ENCODE measurements around the gene MEAK7. TPM values are rescaled to one million over a fixed set of nuclear protein-coding genes. Genes with fewer than 3 reads are reported as not detected.

The MEAK7 gene
- total and polyA plus RNA-seq, 2 donors from 2014 or later, result 6.3 to 30.6 TPM

- no peak for DNase-seq
Observed at GRCh38 chr16:84471316-84471715, 33.1 kb downstream of the MEAK7 start.

GRCh38 chr16:84467709-84468108 is 36.8 kb downstream of the MEAK7 start:
- Histone ChIP-seq H3K9me3 (ENCODE audit: control insufficient read depth in 2 of 3, insufficient read depth in 1 of 3, low read length in 3 of 3) (peaks cover 0 to 2% (median 0%) of the 10 kb centered on the region in 3 donors), H3K27ac (ENCODE audit: low read depth in 2 of 2, low read length in 2 of 2) (no peak overlapping the region), H3K4me3 (ENCODE audit: low read length in 3 of 3) (no peak overlapping the region), H3K9ac (ENCODE audit: low read length in 3 of 3) (no peak overlapping the region), H3K36me3 (ENCODE audit: control insufficient read depth in 2 of 3, insufficient read depth in 3 of 3, low read length in 3 of 3) (peaks cover 0 to 4% (median 4%) of the 10 kb centered on the region in 3 donors), H3K4me1 (ENCODE audit: control insufficient read depth in 2 of 3, insufficient read depth in 2 of 3, low read depth in 1 of 3, low read length in 3 of 3) (no peaks in the 10 kb centered on the region), H3K27me3 (ENCODE audit: control insufficient read depth, insufficient read depth, low read length) (no peaks in the 10 kb centered on the region)
- no peak for TF ChIP-seq CTCF (IDR thresholded peaks at IDR 0.05; ENCODE audit: borderline replicate concordance, extremely low read depth, insufficient read depth)
- FAIRE-seq (no peak), DNase-seq (no peak)
- intact Hi-C loops (cut with DNase I), result no loop called here

More at GRCh38 chr16:84471316-84471715, 33.1 kb downstream of the MEAK7 start:
- H3K36me3 ChIP-seq (ENCODE audit: control insufficient read depth in 2 of 3, insufficient read depth in 3 of 3, low read length in 3 of 3), result peaks cover 0 to 4% (median 0%) of the 10 kb centered on the region in 3 donors
- no peaks in the 10 kb centered on the region for H3K4me1 ChIP-seq (ENCODE audit: control insufficient read depth in 2 of 3, insufficient read depth in 2 of 3, low read depth in 1 of 3, low read length in 3 of 3)
- H3K4me3 ChIP-seq (ENCODE audit: low read length in 3 of 3), result no peak overlapping the region
- no peak for FAIRE-seq
- TF ChIP-seq CTCF (IDR thresholded peaks at IDR 0.05; ENCODE audit: borderline replicate concordance, extremely low read depth, insufficient read depth), result no peak
- no peak overlapping the region for H3K9ac ChIP-seq (ENCODE audit: low read length in 3 of 3)
- intact Hi-C loops (cut with DNase I), result no loop called here
- peaks cover 0 to 2% (median 0%) of the 10 kb centered on the region in 3 donors for H3K9me3 ChIP-seq (ENCODE audit: control insufficient read depth in 2 of 3, insufficient read depth in 1 of 3, low read length in 3 of 3)
- no peaks in the 10 kb centered on the region for H3K27me3 ChIP-seq (ENCODE audit: control insufficient read depth, insufficient read depth, low read length)
- no peak overlapping the region for H3K27ac ChIP-seq (ENCODE audit: low read depth in 2 of 2, low read length in 2 of 2)

GRCh38 chr16:84467256-84467655 is 37.2 kb downstream of the MEAK7 start:
- no peak for FAIRE-seq
- H3K4me1 ChIP-seq (ENCODE audit: control insufficient read depth in 2 of 3, insufficient read depth in 2 of 3, low read depth in 1 of 3, low read length in 3 of 3), result no peaks in the 10 kb centered on the region
- no peak overlapping the region for H3K27ac ChIP-seq (ENCODE audit: low read depth in 2 of 2, low read length in 2 of 2)
- peaks cover 0 to 2% (median 0%) of the 10 kb centered on the region in 3 donors for H3K9me3 ChIP-seq (ENCODE audit: control insufficient read depth in 2 of 3, insufficient read depth in 1 of 3, low read length in 3 of 3)
- intact Hi-C loops (cut with DNase I), result no loop called here
- no peak overlapping the region for H3K9ac ChIP-seq (ENCODE audit: low read length in 3 of 3)
- peaks cover 0 to 4% (median 4%) of the 10 kb centered on the region in 3 donors for H3K36me3 ChIP-seq (ENCODE audit: control insufficient read depth in 2 of 3, insufficient read depth in 3 of 3, low read length in 3 of 3)
- no peaks in the 10 kb centered on the region for H3K27me3 ChIP-seq (ENCODE audit: control insufficient read depth, insufficient read depth, low read length)
- TF ChIP-seq CTCF (IDR thresholded peaks at IDR 0.05; ENCODE audit: borderline replicate concordance, extremely low read depth, insufficient read depth), result no peak
- H3K4me3 ChIP-seq (ENCODE audit: low read length in 3 of 3), result no peak overlapping the region
- DNase-seq, result peak in 1 of 5 donors; percentile 10

GRCh38 chr16:84466692-84467091 is 37.8 kb downstream of the MEAK7 start:
- no peak overlapping the region for H3K27ac ChIP-seq (ENCODE audit: low read depth in 2 of 2, low read length in 2 of 2)
- H3K4me3 ChIP-seq (ENCODE audit: low read length in 3 of 3), result no peak overlapping the region
- no peak overlapping the region for H3K9ac ChIP-seq (ENCODE audit: low read length in 3 of 3)
- no peak for DNase-seq
- H3K4me1 ChIP-seq (ENCODE audit: control insufficient read depth in 2 of 3, insufficient read depth in 2 of 3, low read depth in 1 of 3, low read length in 3 of 3), result no peaks in the 10 kb centered on the region
- intact Hi-C loops (cut with DNase I), result no loop called here
- no peak for TF ChIP-seq CTCF (IDR thresholded peaks at IDR 0.05; ENCODE audit: borderline replicate concordance, extremely low read depth, insufficient read depth)
- H3K36me3 ChIP-seq (ENCODE audit: control insufficient read depth in 2 of 3, insufficient read depth in 3 of 3, low read length in 3 of 3), result peaks cover 0 to 4% (median 4%) of the 10 kb centered on the region in 3 donors
- H3K9me3 ChIP-seq (ENCODE audit: control insufficient read depth in 2 of 3, insufficient read depth in 1 of 3, low read length in 3 of 3), result peaks cover 0 to 2% (median 0%) of the 10 kb centered on the region in 3 donors
- H3K27me3 ChIP-seq (ENCODE audit: control insufficient read depth, insufficient read depth, low read length), result no peaks in the 10 kb centered on the region
- FAIRE-seq, result no peak

Data from kidney (tissue), 14 donors.